Tibial nerve (tissue), 4 donors: ENCODE data around the gene ZNF789. TPM values are rescaled to one million over a fixed set of nuclear protein-coding genes. Genes with fewer than 3 reads are reported as not detected.
A peak's percentile ranks its signal among the peaks of the same experiment; 100 is the strongest.

Source experiments
- DNase-seq, 2 donors: peaks; one replicate each; pipeline ENCODE4 v3.0.0-alpha.2; 2019; ENCODE audit warnings: low spot score in 2 of 2
- H3K27ac ChIP-seq, 4 donors: fragments of 200-600 bp; sonication (generic) in 3 of 4; one replicate each; pipeline ENCODE4 v1.5.1; 2017 to 2019; ENCODE audit warnings: mild to moderate bottlenecking in 1 of 4
- H3K27me3 ChIP-seq, 2 donors: fragments of 200-600 bp; sonication (generic) in 1 of 2; one replicate each; pipeline versions ENCODE4 v1.5.1 to v1.6.0; 2017 to 2019
- H3K36me3 ChIP-seq, 3 donors: fragments of 200-600 bp; sonication (generic); one replicate each; pipeline ENCODE4 v1.5.1; 2018 to 2019
- H3K4me1 ChIP-seq, 4 donors: fragments of 200-600 bp; sonication (generic) in 3 of 4; one replicate each; pipeline ENCODE4 v1.5.1; 2017 to 2019
- H3K4me3 ChIP-seq, 4 donors: fragments of 200-600 bp; sonication (generic) in 3 of 4; one replicate each; pipeline ENCODE4 v1.5.1; 2017 to 2019; ENCODE audit warnings: mild to moderate bottlenecking in 1 of 4, moderate library complexity in 1 of 4
- H3K9me3 ChIP-seq, 4 donors: fragments of 200-600 bp; sonication (generic) in 3 of 4; one replicate each; pipeline ENCODE4 v1.5.1; 2017 to 2019
- CTCF ChIP-seq, 5 experiments: fragments of 200-600 bp in 3 of 5; fragments of 450-650 bp in 2 of 5; sonication (generic) in 3 of 5; IDR thresholded peaks; one replicate each; pipeline ENCODE4 v1.5.1; 2016 to 2019; ENCODE audit warnings: antibody characterized with exemption in 5 of 5, mild to moderate bottlenecking in 3 of 5, moderate library complexity in 2 of 5
- EP300 ChIP-seq, 2 donors: sonication (generic); formaldehyde crosslinking; IDR thresholded peaks; one replicate each; pipeline ENCODE4 v1.6.1; 2017; ENCODE audit warnings: antibody characterized with exemption in 2 of 2, mild to moderate bottlenecking in 1 of 2
- POLR2A ChIP-seq, 2 donors: fragments of 450-650 bp; IDR thresholded peaks; one replicate each; pipeline ENCODE4 v1.6.1; 2017; ENCODE audit warnings: antibody characterized with exemption in 2 of 2, mild to moderate bottlenecking in 2 of 2, moderate library complexity in 2 of 2
- WGBS, 2 donors: methylation state at CpG; one replicate each; pipeline ENCODE4 v1.1.5; 2018; 5-methylcytosine and 5-hydroxymethylcytosine counted together
- total RNA-seq, 4 donors: library from RNA; depleted of rRNA; stranded (reverse); fragments of >200 nt; gene quantifications; one replicate each; pipeline ENCODE4 v1.1.0, GENCODE V29; 2016

ZNF789 gene
- total RNA-seq, 4 donors from 2014 or later = 7.4 to 16.5 (median 12.1) TPM

- H3K9me3 ChIP-seq = no peaks in the 10 kb centered on the region
- no peaks in the 10 kb centered on the region for H3K27me3 ChIP-seq
- TF ChIP-seq EP300 (IDR thresholded peaks at IDR 0.05) = peak in 1 of 2 donors; percentile 24
- no peak for TF ChIP-seq POLR2A (IDR thresholded peaks at IDR 0.05)
- TF ChIP-seq CTCF (IDR thresholded peaks at IDR 0.05) = peak in 1 of 5 experiments; percentile 17
- DNase-seq = no peak
- 5 to 9% methylated on average over 12 to 19 of the region's 19 CpGs for WGBS, 2 donors
- peak overlapping the region; percentile 88 to 96 (median 94) for H3K27ac ChIP-seq
- peaks cover 0 to 46% (median 26%) of the 10 kb centered on the region in 4 donors for H3K4me1 ChIP-seq
- H3K36me3 ChIP-seq = peaks cover 0 to 5% (median 0%) of the 10 kb centered on the region in 3 donors
- peak overlapping the region; percentile 63 to 81 (median 72) for H3K4me3 ChIP-seq
Observed at GRCh38 chr7:99504281-99504602, 31.6 kb downstream of the ZNF789 start.

GRCh38 chr7:99504603-99505323, 32.1 kb downstream of the ZNF789 start, which contains the start of gene ZKSCAN5:
TSS of gene ZKSCAN5 (plus strand) at chr7:99504662. CDS start at chr7:99506045, 1,383 bp downstream.
- WGBS, 2 donors = 0 to 1% methylated on average over 37 to 46 of the region's 53 CpGs
- Histone ChIP-seq H3K4me1 (peaks cover 0 to 45% (median 26%) of the 10 kb centered on the region in 4 donors), H3K4me3 (peak within 1 kb of the TSS; percentile 63 to 81 (median 72)), H3K9me3 (no peaks in the 10 kb centered on the region), H3K27ac (peak within 1 kb of the TSS; percentile 88 to 96 (median 94)), H3K36me3 (peaks cover 0 to 10% (median 0%) of the 10 kb centered on the region in 3 donors), H3K27me3 (no peaks in the 10 kb centered on the region)
- peak; percentile 8 to 74 for TF ChIP-seq EP300 (IDR thresholded peaks at IDR 0.05)
- peak in 2 of 5 experiments; percentile 21 to 32 for TF ChIP-seq CTCF (IDR thresholded peaks at IDR 0.05)
- peak; percentile 11 to 39 for TF ChIP-seq POLR2A (IDR thresholded peaks at IDR 0.05)
- DNase-seq = peak; percentile 99

- peak overlapping the region; percentile 63 to 81 (median 72) for H3K4me3 ChIP-seq
- peaks cover 0 to 45% (median 26%) of the 10 kb centered on the region in 4 donors for H3K4me1 ChIP-seq
- 1 to 2% methylated on average over 10 to 11 of the region's 11 CpGs for WGBS, 2 donors
- no peaks in the 10 kb centered on the region for H3K9me3 ChIP-seq
- H3K27ac ChIP-seq = peak overlapping the region; percentile 88 to 96 (median 94)
- TF ChIP-seq EP300 (IDR thresholded peaks at IDR 0.05) (no peak), POLR2A (IDR thresholded peaks at IDR 0.05) (no peak), CTCF (IDR thresholded peaks at IDR 0.05) (no peak)
- no peaks in the 10 kb centered on the region for H3K27me3 ChIP-seq
- H3K36me3 ChIP-seq = peaks cover 0 to 15% (median 0%) of the 10 kb centered on the region in 3 donors
- no peak for DNase-seq
Observed at GRCh38 chr7:99505324-99505662, 32.6 kb downstream of the ZNF789 start.

- no peaks in the 10 kb centered on the region for H3K4me1 ChIP-seq
- no peaks in the 10 kb centered on the region for H3K27me3 ChIP-seq
- no peak overlapping the region for H3K27ac ChIP-seq
- no peak overlapping the region for H3K4me3 ChIP-seq
- WGBS, 2 donors = 95 to 100% methylated on average over 1 of the region's 1 CpG
- TF ChIP-seq CTCF (IDR thresholded peaks at IDR 0.05) = no peak
- no peak for TF ChIP-seq EP300 (IDR thresholded peaks at IDR 0.05)
- TF ChIP-seq POLR2A (IDR thresholded peaks at IDR 0.05) = no peak
- no peak for DNase-seq
- no peaks in the 10 kb centered on the region for H3K9me3 ChIP-seq
- peaks cover 0 to 95% (median 14%) of the 10 kb centered on the region in 3 donors for H3K36me3 ChIP-seq
Observed at GRCh38 chr7:99514050-99514449, 41.4 kb downstream of the ZNF789 start.

- Histone ChIP-seq H3K27ac (no peak overlapping the region), H3K4me1 (no peaks in the 10 kb centered on the region), H3K36me3 (peaks cover 0 to 91% (median 12%) of the 10 kb centered on the region in 3 donors), H3K27me3 (no peaks in the 10 kb centered on the region), H3K9me3 (no peaks in the 10 kb centered on the region), H3K4me3 (no peak overlapping the region)
- 93% methylated on average over 3 of the region's 3 CpGs for WGBS, 2 donors
- DNase-seq = no peak
- TF ChIP-seq POLR2A (IDR thresholded peaks at IDR 0.05) (no peak), EP300 (IDR thresholded peaks at IDR 0.05) (no peak), CTCF (IDR thresholded peaks at IDR 0.05) (no peak)
Observed at GRCh38 chr7:99521399-99521798, 48.7 kb downstream of the ZNF789 start.
